ENCODE data around the gene G6PC1. TPM values are rescaled to one million over a fixed set of nuclear protein-coding genes. Genes with fewer than 3 reads are reported as not detected.

G6PC1 gene
- total and polyA plus RNA-seq, 2 of the 4 experiments (the other 2 are of a cell fraction): not detected

DNA sequence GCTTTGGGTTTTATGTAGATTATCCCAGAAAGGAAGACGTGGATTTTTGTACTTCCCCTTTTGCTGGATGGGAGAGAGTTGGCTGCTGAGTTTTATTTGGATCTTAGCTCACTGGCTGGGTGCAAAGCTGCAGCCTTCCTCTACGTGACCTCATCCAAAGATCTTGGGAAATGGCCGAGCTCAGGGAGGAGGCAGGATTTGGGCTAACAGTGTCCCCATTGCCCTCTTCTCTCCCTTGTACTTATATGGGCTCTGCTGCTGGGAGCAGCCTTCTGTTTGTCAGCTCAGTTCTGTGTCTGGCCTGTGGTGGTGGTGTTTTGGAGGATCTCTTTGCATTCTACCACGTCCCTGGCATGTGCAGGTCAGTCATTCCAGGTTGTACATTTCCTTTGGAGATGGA, 47.6 kb upstream of the G6PC1 start:
- peaks cover 4% of the 10 kb centered on the region; the same call in 1 of the 2 replicates for H3K4me1 ChIP-seq (ENCODE audit: control insufficient read depth, insufficient read depth, low read length)
- H3K56ac ChIP-seq (ENCODE audit: extremely low read depth, insufficient read depth, low read length): no peak overlapping the region
- H3K36me3 ChIP-seq (ENCODE audit: control insufficient read depth, insufficient read depth, low read length): no peaks in the 10 kb centered on the region
- H3K79me1 ChIP-seq (ENCODE audit: low read depth in 1 of 2, low read length in 2 of 2): no peaks in the 10 kb centered on the region
- no peak overlapping the region for H3K4me3 ChIP-seq (ENCODE audit: insufficient read depth, low read depth, low read length)
- no peak overlapping the region for H2AK9ac ChIP-seq (replicated peaks; ENCODE audit: low read depth, low read length, poor library complexity)
- TF ChIP-seq FOS (IDR thresholded peaks at IDR 0.05; ENCODE audit: low read depth, low read length): no peak
- no peak overlapping the region for H2BK5ac ChIP-seq (ENCODE audit: low read depth, low read length, poor library complexity, severe bottlenecking)
- dilution Hi-C loops (cut with HindIII; ENCODE audit: low sequenced_read_pairs, unreplicated experiment): no loop called here
- DNase-seq: no peak
- no peak overlapping the region for H3K9ac ChIP-seq (ENCODE audit: low read depth, low read length)
- no peaks in the 10 kb centered on the region for H3K9me3 ChIP-seq (ENCODE audit: control insufficient read depth, insufficient read depth, low read length)
- ChIA-PET POLR2A (ENCODE audit: unreplicated experiment) (no interaction called here), CTCF (interaction anchor here (0.9 kb wide), 1 partner anchor 76 kb away, joined by 4 read pairs; no protein-coding TSS in a partner anchor)
- H2BK20ac ChIP-seq (ENCODE audit: low read depth, low read length): no peak overlapping the region
- no peak overlapping the region for H2AK5ac ChIP-seq (ENCODE audit: low read depth, low read length)
- no peak overlapping the region for H3K4ac ChIP-seq (ENCODE audit: low read depth, low read length)
- in situ Hi-C loops (cut with MboI; ENCODE audit: low sequenced_read_pairs): no loop called here
- BruUV-seq (replicated peaks): no TSS peak
- WGBS, 2 experiments (ENCODE audit: extremely low coverage in 2 of 2, insufficient read length in 1 of 2): no CpG with 5 or more reads among the region's 4 CpGs
- no peak overlapping the region for H2BK120ac ChIP-seq (ENCODE audit: low read depth, low read length)
- H3K23ac ChIP-seq (ENCODE audit: low read depth, low read length): no peak overlapping the region
- H2BK15ac ChIP-seq (ENCODE audit: low read depth, low read length): no peak overlapping the region
- H4K91ac ChIP-seq (ENCODE audit: insufficient read depth, low read depth, low read length): no peak overlapping the region
- H3K4me2 ChIP-seq (ENCODE audit: low read depth, low read length): no peak overlapping the region
- no peak overlapping the region for H2AFZ ChIP-seq (replicated peaks; ENCODE audit: low read length, poor library complexity)
- no peak overlapping the region for H3K27ac ChIP-seq (ENCODE audit: insufficient read depth, low read length)
- peaks cover 21% of the 10 kb centered on the region for H3K27me3 ChIP-seq (ENCODE audit: control insufficient read depth, insufficient read depth, low read length)
- H3K9me1 ChIP-seq (ENCODE audit: insufficient read depth, low read length): 0 out of 2 replicates have a peak, but pooled peaks cover 6% of the 10 kb centered on the region
- no peak for ATAC-seq (ENCODE audit: low read depth)
- H4K20me1 ChIP-seq (ENCODE audit: insufficient read depth, low read length): no peaks in the 10 kb centered on the region
- intact Hi-C loops (cut with micrococcal nuclease): no loop called here
- no peak overlapping the region for H3K18ac ChIP-seq (ENCODE audit: low read depth, low read length)
- no peak overlapping the region for H4K5ac ChIP-seq (ENCODE audit: low read depth, low read length)
- no peak overlapping the region for H4K8ac ChIP-seq (ENCODE audit: low read depth in 2 of 2, low read length in 2 of 2)
- no peak overlapping the region for H3K14ac ChIP-seq (replicated peaks; ENCODE audit: low read depth, low read length)
